GM12878 (cell line): ENCODE data around the gene TACC2. TPM values are rescaled to one million over a fixed set of nuclear protein-coding genes. Genes with fewer than 3 reads are reported as not detected.

Experiments used
- ATAC-seq: fragments of 200-7000 bp; cut with Tn5 transposase; 3 replicates; pipeline ENCODE4 v1.9.1; 2020; ENCODE audit warnings: mild to moderate bottlenecking, moderate library complexity
- BruUV-seq: library from RNA; stranded (reverse); fragments of 400-500 nt; replicated peaks from 2 replicates; lab custom pipeline; 2021; lab: Mats Ljungman, UMichigan
- CTCF ChIA-PET: fragments of 300-600 bp; sonication (Branson Sonifier 250); formaldehyde crosslinking; extraction: SDS; loops from one replicate; lab custom pipeline; 2021; ENCODE audit warnings: inconsistent platforms; lab: Yijun Ruan, JAX
- POLR2A ChIA-PET: fragments of 350-600 bp; formaldehyde crosslinking; extraction: SDS; loops from one replicate; lab custom pipeline; 2021; ENCODE audit warnings: inconsistent platforms; lab: Charles Lee
- RAD21 ChIA-PET: fragments of 300-600 bp; sonication (Branson Sonifier 250); formaldehyde crosslinking; loops from one replicate; lab custom pipeline; 2023; ENCODE audit warnings: antibody characterized with exemption; ENCODE audit not compliant: unreplicated experiment; lab: Charles Lee
- SMC1A ChIA-PET: fragments of 300-600 bp; sonication (Branson Sonifier 250); formaldehyde crosslinking; loops from one replicate; lab custom pipeline; 2023; ENCODE audit not compliant: unreplicated experiment, uncharacterized antibody; lab: Charles Lee
- DNase-seq: peaks from one replicate; pipeline ENCODE4 v3.0.0-alpha.2; 2011; ENCODE audit warnings: low read depth, low spot score
- FAIRE-seq: peaks from 3 replicates; lab custom pipeline; 2011; peaks lifted over from hg19 to GRCh38; lab: Jason Lieb, UNC
- H2AFZ ChIP-seq: 2 replicates; pipeline ENCODE4 v1.6.0; 2011; ENCODE audit warnings: low read depth, low read length, control low read depth; ENCODE audit not compliant: control insufficient read depth
- H3K27ac ChIP-seq: 2 replicates; pipeline ENCODE4 v1.5.1; 2011; ENCODE audit warnings: control low read depth; ENCODE audit not compliant: control insufficient read depth, insufficient read depth
- H3K27me3 ChIP-seq, 2 experiments: replicated peaks in 1 of 2; 2 replicates each; pipeline versions ENCODE4 v1.6.0 to v1.6.1; 2011; ENCODE audit warnings: low read length in 1 of 2; ENCODE audit not compliant: control insufficient read depth in 2 of 2, insufficient read depth in 2 of 2
- H3K36me3 ChIP-seq, 2 experiments: 2 replicates each; pipeline ENCODE4 v1.5.1; 2011; ENCODE audit warnings: low read length in 1 of 2; ENCODE audit not compliant: control insufficient read depth in 2 of 2, insufficient read depth in 2 of 2
- H3K4me1 ChIP-seq: 2 replicates; pipeline ENCODE4 v1.6.1; 2011; ENCODE audit warnings: mild to moderate bottlenecking, low read length, moderate library complexity, mixed read lengths; ENCODE audit not compliant: control insufficient read depth, insufficient read depth
- H3K4me2 ChIP-seq: 2 replicates; pipeline ENCODE4 v1.6.0; 2011; ENCODE audit warnings: control low read depth; ENCODE audit not compliant: control insufficient read depth, insufficient read depth
- H3K4me3 ChIP-seq: fragments of 200-600 bp; sonication (generic); 2 replicates; pipeline ENCODE4 v1.5.1; 2016
- H3K79me2 ChIP-seq: 2 replicates; pipeline ENCODE4 v1.6.0; 2011; ENCODE audit warnings: low read length; ENCODE audit not compliant: control insufficient read depth, insufficient read depth
- H3K9ac ChIP-seq: 2 replicates; pipeline ENCODE4 v1.8.0; 2011; ENCODE audit warnings: low read length, control low read depth, mixed read lengths; ENCODE audit not compliant: control insufficient read depth, insufficient read depth
- H3K9me3 ChIP-seq: replicated peaks from 3 replicates; pipeline ENCODE4 v1.5.1; 2011; ENCODE audit warnings: mild to moderate bottlenecking, low read length; ENCODE audit not compliant: control insufficient read depth, insufficient read depth
- H4K20me1 ChIP-seq: 2 replicates; pipeline ENCODE4 v1.6.0; 2011; ENCODE audit not compliant: control insufficient read depth, insufficient read depth
- CBX3 ChIP-seq: fragments of 200-600 bp; sonication (generic); IDR thresholded peaks from 2 replicates; pipeline ENCODE4 v1.6.1; 2016; ENCODE audit warnings: low read depth, borderline replicate concordance
- DPF2 ChIP-seq: fragments of 450-650 bp; IDR thresholded peaks from 2 replicates; pipeline ENCODE4 v1.6.1; 2017; ENCODE audit warnings: mild to moderate bottlenecking
- IRF5 ChIP-seq: fragments of 450-650 bp; IDR thresholded peaks from 2 replicates; pipeline ENCODE4 v1.6.1; 2017; ENCODE audit warnings: borderline replicate concordance
- MLLT1 ChIP-seq: fragments of 450-650 bp; IDR thresholded peaks from 2 replicates; pipeline ENCODE4 v1.6.1; 2016; ENCODE audit warnings: mild to moderate bottlenecking
- NR2F1 ChIP-seq: fragments of 450-650 bp; conservative IDR thresholded peaks from 2 replicates; pipeline ENCODE4 v1.6.1; 2017; ENCODE audit warnings: mild to moderate bottlenecking
- POU2F2 ChIP-seq: IDR thresholded peaks from 3 replicates; pipeline ENCODE4 v1.6.1; 2011; ENCODE audit warnings: low read depth, mild to moderate bottlenecking, low read length, borderline replicate concordance
- RAD51 ChIP-seq: fragments of 450-650 bp; IDR thresholded peaks from 2 replicates; pipeline ENCODE4 v1.6.1; 2016; ENCODE audit warnings: moderate library complexity, mild to moderate bottlenecking, inconsistent platforms
- SMAD1 ChIP-seq: fragments of 450-650 bp; IDR thresholded peaks from 2 replicates; pipeline ENCODE4 v1.6.1; 2018; ENCODE audit warnings: mild to moderate bottlenecking, low read depth; ENCODE audit not compliant: partially characterized antibody
- TCF12 ChIP-seq: IDR thresholded peaks from 2 replicates; pipeline ENCODE4 v1.6.1; 2011; ENCODE audit warnings: low read depth, mild to moderate bottlenecking, low read length
- WRNIP1 ChIP-seq: IDR thresholded peaks from 2 replicates; pipeline ENCODE4 v1.6.1; 2011; ENCODE audit warnings: low read depth, low read length, improper control_type of control experiment, borderline replicate concordance
- ZBTB11 ChIP-seq: fragments of 450-650 bp; formaldehyde crosslinking; IDR thresholded peaks from 2 replicates; pipeline ENCODE4 v1.5.0; 2022; ENCODE audit warnings: mild to moderate bottlenecking, missing genetic modification characterization
- ZBTB40 ChIP-seq: fragments of 450-650 bp; IDR thresholded peaks from 2 replicates; pipeline ENCODE4 v1.6.1; 2016; ENCODE audit warnings: mild to moderate bottlenecking, moderate library complexity, borderline replicate concordance
- WGBS: methylation state at CpG from one replicate; pipeline ENCODE4 v1.1.6; 2016; ENCODE audit warnings: low lambda C conversion rate; ENCODE audit not compliant: insufficient replicate concordance, insufficient coverage; ENCODE audit errors: missing lambda C conversion rate; 5-methylcytosine and 5-hydroxymethylcytosine counted together
- in situ Hi-C: fragments of 300-500 bp; cut with MboI; formaldehyde crosslinking; loops from 9 replicates; pipeline ENCODE4 v1.14.3; 2018; ENCODE audit warnings: mixed read lengths
- intact Hi-C: fragments of 100-400 bp; cut with micrococcal nuclease; formaldehyde crosslinking; loops from one replicate; pipeline ENCODE4 v1.14.2; 2022; ENCODE audit not compliant: unreplicated experiment
- polyA plus RNA-seq, 11 experiments: library from polyadenylated mRNA; depleted of rRNA in 4 of 11; unstranded in 6 of 11; stranded (reverse) in 5 of 11; fragments of >200 nt; fragmentation: Nextera tagmentation in 4 of 11; fragmentation: Illumina TruSeq in 1 of 11; extraction: Ambion mirVana in 4 of 11; extraction: Trizol in 1 of 11; gene quantifications; 1 replicate in 1 of 11; 2 replicates in 10 of 11; pipeline versions ENCODE4 v1.2.1 to v1.2.3, GENCODE V29; 2011 to 2016; ENCODE audit warnings: inconsistent platforms in 2 of 11, missing spikeins in 2 of 11, low read depth in 1 of 11
- total RNA-seq, 4 experiments: library from RNA; depleted of rRNA in 3 of 4; stranded (reverse); fragments of >200 nt in 3 of 4; fragmentation: Illumina TruSeq in 1 of 4; extraction: Trizol in 1 of 4; gene quantifications; 2 replicates each; pipeline versions ENCODE4 v1.2.1 to v1.2.3, GENCODE V29; 2013 to 2021

The TACC2 gene
- total and polyA plus RNA-seq, 10 of the 15 experiments (the other 5 are each of a cell fraction or from before 2014, with no cell fraction given) = 0.07 to 0.64 (median 0.13) TPM; not detected in 5

GRCh38 chr10:122259075-122259466 lies 270.1 kb downstream of the TACC2 start:
- in situ Hi-C loops = no loop called here
- ATAC-seq = no peak
- Histone ChIP-seq H3K4me2 (no peak overlapping the region), H3K4me3 (no peak overlapping the region), H3K27me3 (no peaks in the 10 kb centered on the region; a peak in 1 of 4 replicates), H3K9me3 (no peaks in the 10 kb centered on the region; the same call in 2 of the 3 replicates), H2AFZ (no peak overlapping the region), H3K36me3 (no peaks in the 10 kb centered on the region), H3K27ac (no peak overlapping the region), H4K20me1 (no peaks in the 10 kb centered on the region), H3K79me2 (no peaks in the 10 kb centered on the region), H3K9ac (no peak overlapping the region), H3K4me1 (no peaks in the 10 kb centered on the region)
- ChIA-PET POLR2A (no interaction called here), CTCF (interaction anchor here (1.2 kb wide), 1 partner anchor 9 kb away, joined by 9 read pairs; no protein-coding TSS in a partner anchor), RAD21 (interaction anchor here (0.7 kb wide), 1 partner anchor 1558 kb away, joined by 3 read pairs; no protein-coding TSS in a partner anchor), SMC1A (no interaction called here)
- 59% methylated on average over 3 of the region's 4 CpGs for WGBS
- intact Hi-C loops = no loop called here
- BruUV-seq = no TSS peak
- no peak for DNase-seq
- FAIRE-seq = no peak
- TF ChIP-seq NR2F1 = no peak
- TF ChIP-seq IRF5 = no peak
- no peak for TF ChIP-seq MLLT1
- no peak for TF ChIP-seq CBX3
- no peak for TF ChIP-seq POU2F2
- no peak for TF ChIP-seq DPF2
- TF ChIP-seq WRNIP1 = no peak
- TF ChIP-seq TCF12 = no peak
- TF ChIP-seq SMAD1 = no peak
- no peak for TF ChIP-seq ZBTB11 (CRISPR knock-in tag)
- no peak for TF ChIP-seq ZBTB40
- TF ChIP-seq RAD51 = no peak
